CD4-positive, alpha-beta T cell treated with Interleukin-10 for 1 hour (primary cell): ENCODE results near the gene AMTN.

ENCODE experiments used
- DNase-seq: peaks from one replicate; pipeline ENCODE4 v3.0.0-alpha.2; 2020

Gene AMTN

DNA sequence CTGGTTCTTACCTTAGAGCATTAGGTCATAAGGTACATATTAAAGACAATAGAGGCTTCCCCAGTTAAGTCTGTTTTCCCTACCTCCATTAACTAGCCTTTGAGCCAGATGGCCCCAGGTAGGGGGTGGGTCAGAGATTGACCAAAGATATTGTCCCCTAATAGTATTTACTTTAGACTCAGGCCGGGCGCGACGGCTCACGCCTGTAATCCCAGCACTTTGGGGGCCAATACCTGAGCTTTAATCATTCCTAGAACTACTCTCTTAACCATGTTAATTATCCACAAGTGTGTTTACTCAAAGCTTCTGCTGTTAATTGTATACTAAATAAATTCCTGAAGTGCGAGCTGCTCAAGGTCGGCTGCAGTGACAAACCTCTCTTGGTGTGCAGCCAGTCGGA, 45.7 kb downstream of the AMTN start:
- no peak for DNase-seq

DNA sequence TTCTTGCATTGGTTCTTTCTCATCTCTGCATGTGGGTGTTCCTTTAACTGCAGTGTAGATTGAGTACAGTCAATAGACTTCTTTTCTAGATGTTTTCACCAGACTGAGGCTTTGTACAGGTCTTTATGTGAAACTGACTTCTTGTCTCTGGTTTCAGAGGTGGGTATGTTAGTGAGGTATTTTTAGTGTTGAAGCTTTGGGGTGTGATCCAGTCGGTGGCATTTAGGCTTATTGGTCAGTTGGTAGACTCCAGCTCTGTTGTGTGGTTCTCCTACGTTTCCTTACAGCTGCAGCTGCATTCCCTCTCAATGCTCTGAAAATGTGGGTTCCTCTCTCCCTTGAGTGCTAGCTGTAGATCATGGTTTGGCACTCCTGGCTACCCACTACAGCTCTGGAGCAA, 52.4 kb downstream of the AMTN start:
- DNase-seq: no peak

DNA sequence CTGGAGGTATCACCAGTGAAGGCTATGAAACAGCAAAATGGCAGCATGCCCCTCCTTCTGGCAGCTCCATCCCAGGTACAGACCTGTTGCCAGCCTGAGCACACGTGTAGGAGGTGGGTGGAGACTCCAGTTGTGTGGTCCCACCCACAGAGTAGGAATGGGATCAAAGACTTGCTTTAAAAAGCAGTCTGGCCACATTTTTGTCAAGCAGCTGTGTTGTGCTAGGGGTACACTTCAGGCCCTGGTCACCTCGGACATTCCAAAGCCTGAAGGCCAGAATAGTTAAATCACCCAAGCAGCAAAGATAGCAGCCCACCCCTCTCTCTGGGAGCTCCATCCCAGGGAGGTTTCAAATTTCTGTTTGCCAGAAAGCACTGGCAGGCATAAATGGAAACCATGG, 53.4 kb downstream of the AMTN start:
- no peak for DNase-seq

DNA sequence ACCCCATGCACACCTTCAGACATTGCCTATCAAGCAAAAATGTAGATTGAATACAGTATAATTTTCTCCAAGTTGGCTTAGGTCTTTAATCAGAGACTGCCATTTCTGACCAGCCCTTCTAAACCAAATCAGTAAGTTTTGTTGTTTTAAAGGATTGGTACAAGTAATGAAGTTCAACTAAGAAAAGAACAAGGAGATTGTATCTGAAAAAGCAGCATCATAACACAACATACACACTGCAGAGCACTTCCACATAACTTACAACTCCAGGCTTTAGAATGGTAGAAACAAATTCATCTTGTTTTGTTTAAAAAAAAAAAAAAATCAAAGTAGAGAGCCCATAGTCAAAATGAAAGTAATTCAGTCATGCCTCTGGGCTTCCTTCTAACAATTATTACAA, 57.6 kb downstream of the AMTN start:
- no peak for DNase-seq

DNA sequence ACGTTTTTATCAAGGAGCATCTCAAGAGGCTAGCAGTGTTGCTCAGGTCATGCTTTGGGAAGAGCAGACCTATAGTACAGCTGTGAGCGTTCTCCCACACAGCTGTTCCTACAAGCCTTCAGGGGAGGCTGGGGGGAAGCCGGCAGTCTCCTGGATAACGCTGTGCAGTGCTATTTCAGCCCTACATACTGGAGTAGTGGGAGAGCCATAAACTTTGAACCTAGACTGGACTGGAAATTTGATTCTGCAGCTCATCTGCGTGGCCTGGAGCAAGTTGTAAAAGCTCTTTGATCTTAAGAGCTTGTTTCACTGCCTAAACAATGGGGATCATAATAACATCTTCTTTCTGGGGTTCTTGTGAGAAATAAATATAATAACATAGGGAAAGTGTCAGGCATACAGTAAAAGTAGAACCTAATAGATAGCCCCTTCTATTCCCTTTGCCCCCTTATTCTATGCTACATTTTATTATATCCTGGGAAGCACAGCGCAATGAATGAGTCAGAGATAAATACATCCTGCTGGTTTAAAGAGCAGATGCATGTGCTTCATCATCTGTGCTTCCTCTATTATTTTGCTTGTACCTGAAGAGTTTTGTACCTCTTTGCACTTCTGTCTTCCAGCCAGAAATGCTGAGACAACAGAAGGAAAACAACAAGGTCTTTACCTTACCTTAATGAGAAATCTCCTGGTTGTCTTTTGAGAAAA, 59.0 kb downstream of the AMTN start:
- no peak for DNase-seq

DNA sequence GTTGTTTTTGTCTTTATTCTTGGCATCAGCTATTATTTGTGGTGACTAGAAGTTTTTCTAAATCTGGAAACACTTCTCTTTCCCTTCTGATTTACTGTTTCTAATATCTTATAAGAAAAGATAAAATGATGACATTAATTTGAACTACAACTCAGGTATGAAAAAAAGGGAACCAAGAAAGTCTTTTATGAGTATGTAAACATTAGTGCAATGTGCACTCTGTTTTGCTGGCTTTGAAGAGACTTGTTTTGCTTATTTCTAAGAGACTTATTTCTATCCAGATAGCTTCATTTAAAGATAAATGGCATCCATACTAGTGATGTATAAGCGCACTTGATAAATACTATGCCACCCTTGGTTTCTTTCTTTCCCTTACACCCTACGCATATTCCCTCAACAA, 63.6 kb downstream of the AMTN start:
- no peak for DNase-seq
